C4-2B (cell line): Measurements from ENCODE around the gene MAP4.

Experiments used
- H3K27ac ChIP-seq: fragments of 450-650 bp; 2 replicates; pipeline ENCODE4 v1.5.1; 2017
- ZFX ChIP-seq: fragments of 450-650 bp; IDR thresholded peaks from 2 replicates; pipeline ENCODE4 v1.6.1; 2017
- TF ChIP-seq, protein P1 (sequence below): fragments of 450-650 bp; conservative IDR thresholded peaks from 2 replicates; pipeline ENCODE4 v1.5.1; 2017; ENCODE audit warnings: mild to moderate bottlenecking

Gene MAP4

DNA sequence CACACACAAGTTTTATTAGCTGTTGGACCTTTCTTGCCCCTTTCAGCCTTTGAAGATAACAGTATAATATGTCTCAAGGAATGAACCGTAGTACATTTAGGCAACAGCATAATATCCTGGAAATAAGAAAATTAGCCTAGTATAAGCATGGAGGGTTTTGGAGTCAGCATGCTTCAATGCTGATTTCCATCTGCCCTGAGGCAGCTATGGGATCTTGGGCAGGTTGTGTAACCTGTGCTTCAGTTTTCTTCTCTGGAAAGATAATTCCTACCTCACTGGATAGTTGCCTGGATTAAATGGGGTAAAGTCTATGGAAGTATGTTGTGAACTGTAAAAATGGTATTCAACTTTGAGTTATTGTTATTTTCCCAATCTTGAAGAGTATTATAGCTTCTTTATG lies 211.6 kb downstream of the MAP4 start:
- H3K27ac ChIP-seq = no peak overlapping the region
- TF ChIP-seq, protein P1, sequence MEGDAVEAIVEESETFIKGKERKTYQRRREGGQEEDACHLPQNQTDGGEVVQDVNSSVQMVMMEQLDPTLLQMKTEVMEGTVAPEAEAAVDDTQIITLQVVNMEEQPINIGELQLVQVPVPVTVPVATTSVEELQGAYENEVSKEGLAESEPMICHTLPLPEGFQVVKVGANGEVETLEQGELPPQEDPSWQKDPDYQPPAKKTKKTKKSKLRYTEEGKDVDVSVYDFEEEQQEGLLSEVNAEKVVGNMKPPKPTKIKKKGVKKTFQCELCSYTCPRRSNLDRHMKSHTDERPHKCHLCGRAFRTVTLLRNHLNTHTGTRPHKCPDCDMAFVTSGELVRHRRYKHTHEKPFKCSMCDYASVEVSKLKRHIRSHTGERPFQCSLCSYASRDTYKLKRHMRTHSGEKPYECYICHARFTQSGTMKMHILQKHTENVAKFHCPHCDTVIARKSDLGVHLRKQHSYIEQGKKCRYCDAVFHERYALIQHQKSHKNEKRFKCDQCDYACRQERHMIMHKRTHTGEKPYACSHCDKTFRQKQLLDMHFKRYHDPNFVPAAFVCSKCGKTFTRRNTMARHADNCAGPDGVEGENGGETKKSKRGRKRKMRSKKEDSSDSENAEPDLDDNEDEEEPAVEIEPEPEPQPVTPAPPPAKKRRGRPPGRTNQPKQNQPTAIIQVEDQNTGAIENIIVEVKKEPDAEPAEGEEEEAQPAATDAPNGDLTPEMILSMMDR = no peak
- TF ChIP-seq ZFX = no peak

DNA sequence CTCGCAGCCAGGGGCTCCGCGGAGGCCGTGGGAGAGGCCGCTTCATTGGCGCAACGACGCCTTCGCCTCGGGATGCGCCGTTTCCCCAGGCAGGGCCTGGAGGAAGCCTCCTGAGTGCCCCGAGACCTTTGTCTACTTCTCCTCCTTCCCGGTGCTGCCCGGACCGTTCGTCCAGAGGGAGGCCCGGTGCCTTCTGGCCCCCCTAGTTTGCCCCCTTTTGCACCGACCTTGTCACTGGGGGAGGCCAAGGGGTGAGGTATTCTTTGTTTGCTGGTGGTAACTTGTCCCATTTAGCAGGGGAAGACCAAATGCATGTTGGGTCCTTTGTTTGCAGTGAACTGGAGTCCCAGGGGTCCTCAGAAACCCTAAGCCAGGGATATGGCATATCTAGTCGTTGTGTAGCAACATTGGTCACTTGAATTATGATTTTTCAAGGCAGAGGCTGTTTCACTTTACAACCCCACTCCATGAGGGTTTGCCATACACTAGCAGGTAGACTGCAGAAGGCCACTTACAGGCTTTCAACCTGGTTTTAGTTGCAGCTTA lies 212.7 kb downstream of the MAP4 start:
- peak overlapping the region; percentile 89 for H3K27ac ChIP-seq
- TF ChIP-seq ZFX = peak; percentile 36
- TF ChIP-seq, protein P1 = no peak

DNA sequence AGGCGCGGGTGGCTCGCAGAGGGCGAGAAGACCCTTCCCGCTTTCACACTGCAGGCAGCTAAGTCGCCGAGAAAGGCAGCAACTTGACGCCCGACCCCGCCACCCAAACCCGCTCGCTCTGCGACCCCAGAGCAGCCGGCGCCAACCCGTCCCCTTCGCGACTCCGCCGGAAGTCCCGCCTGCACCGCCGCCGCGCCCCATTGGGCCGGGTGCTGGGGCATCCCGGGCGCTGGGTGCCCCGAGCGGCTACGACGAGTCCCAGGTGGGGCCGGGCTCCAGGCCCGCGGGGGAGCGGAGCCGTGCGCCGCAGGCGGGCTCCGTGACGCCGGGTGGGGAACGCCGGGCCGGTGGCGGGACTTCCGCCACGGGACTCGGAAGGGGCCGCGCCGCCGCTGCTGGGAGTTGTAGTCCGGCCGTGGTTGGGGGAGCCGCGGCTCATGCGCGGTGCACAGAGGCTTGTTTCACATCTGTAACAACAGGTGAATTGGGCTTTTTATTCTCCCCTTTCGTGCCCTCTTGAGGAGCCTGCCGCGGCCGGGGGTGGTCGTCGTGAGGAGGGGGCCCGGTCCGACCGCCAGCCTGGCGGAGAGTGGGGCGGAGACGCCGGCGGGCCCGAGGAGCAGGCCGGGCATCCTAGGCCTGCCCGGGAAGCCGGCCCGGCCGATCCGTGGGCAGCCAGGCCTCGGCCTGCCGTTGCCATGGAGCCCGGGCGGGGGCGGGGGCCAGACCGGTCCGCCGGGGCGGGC lies 213.3 kb downstream of the MAP4 start, which contains the start of gene DHX30:
Gene DHX30 (plus strand): TSS at position 405 of the 746 bp plus-strand sequence. CDS start 7,546 bp downstream, outside the sequence.
- TF ChIP-seq, protein P1 = no peak
- TF ChIP-seq ZFX = peak; percentile 100
- peak within 1 kb of the TSS; percentile 89 for H3K27ac ChIP-seq
